Raji (cell line): ENCODE data around the gene DNAJC7.

Source experiments
- POLR2A ChIP-seq: IDR thresholded peaks from 2 replicates; pipeline ENCODE4 v1.6.1; 2011; ENCODE audit warnings: low read depth, low read length, control low read depth; ENCODE audit not compliant: insufficient read depth

Gene DNAJC7

GRCh38 chr17:41957869-41958439 is 59.3 kb downstream of the DNAJC7 start:
- no peak for TF ChIP-seq POLR2A

DNA sequence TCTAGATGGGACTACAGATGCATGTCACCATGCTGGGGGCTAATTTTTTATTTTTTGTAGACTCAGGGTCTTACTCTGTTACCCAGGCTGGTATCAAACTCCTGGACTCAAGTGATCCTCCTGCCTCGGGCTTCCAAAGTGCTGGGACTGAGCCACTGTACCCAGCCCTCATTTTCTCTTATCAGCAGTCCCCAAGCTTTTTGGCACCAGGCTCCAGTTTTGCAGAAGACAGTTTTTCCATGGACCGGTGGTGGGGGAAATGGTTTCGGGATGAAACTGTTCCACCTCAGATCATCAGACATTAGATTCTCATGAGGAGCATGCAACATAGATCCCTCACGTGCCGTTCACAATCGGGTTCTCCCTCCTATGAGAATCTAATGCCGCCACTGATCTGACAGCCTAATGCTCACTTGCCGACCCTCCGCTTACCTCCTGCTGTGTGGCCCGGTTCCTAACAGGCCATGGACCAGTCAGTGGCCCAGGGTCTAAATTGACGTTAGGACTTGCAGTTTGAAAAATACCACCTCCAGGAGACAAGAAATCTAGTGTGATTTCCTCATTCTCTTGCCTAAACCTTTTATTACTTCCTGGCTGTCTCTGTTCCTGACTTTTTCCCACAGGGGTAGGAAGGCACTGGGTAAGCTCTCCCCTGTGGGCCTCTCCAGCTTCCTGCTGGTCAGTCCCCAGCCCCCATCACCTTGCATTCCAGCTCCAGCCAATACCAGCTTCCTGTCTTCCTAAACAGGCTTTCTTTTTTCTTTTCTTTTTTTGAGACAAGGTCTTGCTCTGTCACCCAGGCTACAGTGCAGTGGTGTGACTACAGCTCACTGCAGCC is 60.0 kb downstream of the DNAJC7 start:
- TF ChIP-seq POLR2A = no peak

DNA sequence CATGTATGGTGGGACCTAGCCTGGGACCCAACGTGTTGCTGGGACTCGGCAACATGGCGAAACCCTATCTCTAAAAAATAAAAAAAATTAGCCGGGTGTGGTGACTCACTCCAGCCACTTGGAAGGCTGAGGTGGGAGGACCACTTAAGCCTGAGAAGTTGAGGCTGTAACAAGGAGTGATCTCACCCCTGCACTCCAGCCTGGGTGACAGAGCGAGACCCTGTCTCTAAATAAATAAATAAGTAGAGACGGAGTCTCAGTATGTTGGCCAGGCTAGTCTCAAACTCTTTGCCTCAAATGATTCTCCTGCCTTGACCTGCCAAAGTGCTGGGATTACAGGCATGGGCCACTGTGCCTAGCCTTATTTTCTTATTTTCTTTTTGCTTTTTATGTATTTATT is 60.7 kb downstream of the DNAJC7 start:
- TF ChIP-seq POLR2A = no peak

GRCh38 chr17:41948762-41949460 is 68.3 kb downstream of the DNAJC7 start:
- no peak for TF ChIP-seq POLR2A

DNA sequence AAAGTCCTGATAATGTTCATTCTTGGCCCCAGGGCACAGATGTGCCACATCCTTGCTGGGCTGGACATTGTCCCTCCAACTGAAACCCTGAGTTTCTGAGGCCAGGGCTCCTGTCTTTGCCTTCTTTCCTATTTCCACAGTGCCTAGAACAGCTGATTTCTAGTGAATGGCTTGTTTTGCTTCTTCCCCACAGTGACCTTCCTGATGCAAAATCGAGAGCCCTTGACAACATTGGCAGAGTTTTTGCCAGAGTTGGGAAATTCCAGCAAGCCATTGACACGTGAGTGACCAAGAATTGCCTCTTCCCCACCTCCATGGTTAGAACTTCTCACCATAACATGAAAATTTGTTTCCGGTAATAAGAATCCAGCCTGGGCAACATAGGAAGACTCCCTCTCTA is 72.3 kb downstream of the DNAJC7 start:
- TF ChIP-seq POLR2A = no peak

- no peak for TF ChIP-seq POLR2A
These were observed 73.7 kb downstream of the DNAJC7 start for GRCh38 chr17:41943492-41943891.

DNA sequence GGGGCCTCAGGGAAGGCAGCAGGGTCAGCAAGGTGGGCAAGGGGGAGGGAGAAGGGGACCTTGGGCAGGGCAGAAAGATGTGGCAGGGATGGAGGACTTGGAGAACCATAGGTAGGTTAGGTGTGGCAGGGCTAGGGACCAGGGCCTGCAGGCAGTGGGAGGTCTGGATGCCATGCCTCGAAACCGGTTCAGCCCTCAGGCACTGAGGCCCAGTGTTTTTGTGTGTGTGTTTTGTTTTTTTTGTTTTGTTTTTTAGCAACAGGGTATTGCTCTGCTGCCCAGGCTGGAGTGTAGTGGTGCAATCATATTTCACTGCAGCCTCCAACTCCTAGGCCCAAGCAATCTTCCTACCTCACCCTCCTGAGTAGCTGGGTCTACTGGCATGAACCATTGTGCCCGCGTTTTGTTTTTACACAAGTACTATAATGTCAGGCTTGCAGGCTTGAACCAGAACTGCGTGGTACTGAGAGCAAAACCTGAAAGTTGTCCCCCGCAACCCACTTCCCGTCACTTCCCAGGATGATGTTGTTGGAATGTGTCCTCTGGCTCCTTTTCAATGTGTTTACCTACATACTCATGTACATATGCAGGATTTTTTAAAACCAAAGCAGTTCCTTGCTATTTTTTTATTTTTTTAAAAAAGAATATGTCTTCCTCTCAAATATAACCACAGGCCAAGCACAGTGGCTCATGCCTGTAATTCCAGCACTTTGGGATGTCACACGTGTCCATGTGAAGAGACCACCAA is 74.4 kb downstream of the DNAJC7 start:
- TF ChIP-seq POLR2A = no peak

DNA sequence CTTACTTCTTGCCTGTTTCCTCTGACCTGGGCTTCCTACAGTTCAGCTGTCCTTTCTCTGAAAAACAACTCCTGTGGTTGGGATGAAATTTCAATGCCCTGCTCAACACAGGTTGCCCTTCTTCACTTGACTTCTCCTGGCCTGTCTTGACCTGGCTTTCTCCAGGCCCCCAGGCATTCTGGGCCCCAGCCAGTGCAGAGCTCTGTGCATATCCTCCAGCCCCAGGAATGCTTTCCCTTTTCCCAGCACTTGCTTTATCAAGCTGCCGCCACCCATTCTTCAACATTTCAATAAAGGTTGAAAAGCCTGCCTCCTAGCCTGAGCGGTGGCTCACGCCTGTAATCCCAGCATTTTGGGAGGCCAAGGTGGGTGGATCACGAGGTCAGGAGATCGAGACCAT is 76.1 kb downstream of the DNAJC7 start:
- TF ChIP-seq POLR2A = no peak

DNA sequence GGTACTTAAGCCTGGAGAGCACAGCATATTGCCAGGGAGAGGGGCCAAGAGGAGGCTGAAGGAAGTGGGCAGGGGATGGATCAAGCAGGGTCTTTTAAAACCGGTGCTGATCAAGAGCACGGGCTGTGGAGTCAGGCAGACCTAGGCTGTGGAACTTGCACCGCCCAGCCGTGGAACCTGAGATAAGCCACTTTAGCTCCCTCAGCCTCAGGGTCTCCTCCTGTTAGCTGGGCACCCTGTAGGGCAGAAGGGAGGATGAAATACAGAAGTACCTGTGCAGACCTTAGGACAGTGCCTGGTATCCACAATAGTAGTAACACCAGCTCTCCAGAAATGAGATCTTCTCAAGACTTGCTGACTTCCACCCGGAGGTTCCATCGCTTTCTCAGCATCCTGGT is 77.5 kb downstream of the DNAJC7 start:
- no peak for TF ChIP-seq POLR2A

- TF ChIP-seq POLR2A = no peak
These were observed 78.1 kb downstream of the DNAJC7 start for GRCh38 chr17:41939044-41939692.

GRCh38 chr17:41937970-41938954 is 79.0 kb downstream of the DNAJC7 start:
- no peak for TF ChIP-seq POLR2A

GRCh38 chr17:41935641-41936040 is 81.6 kb downstream of the DNAJC7 start:
- TF ChIP-seq POLR2A = no peak

DNA sequence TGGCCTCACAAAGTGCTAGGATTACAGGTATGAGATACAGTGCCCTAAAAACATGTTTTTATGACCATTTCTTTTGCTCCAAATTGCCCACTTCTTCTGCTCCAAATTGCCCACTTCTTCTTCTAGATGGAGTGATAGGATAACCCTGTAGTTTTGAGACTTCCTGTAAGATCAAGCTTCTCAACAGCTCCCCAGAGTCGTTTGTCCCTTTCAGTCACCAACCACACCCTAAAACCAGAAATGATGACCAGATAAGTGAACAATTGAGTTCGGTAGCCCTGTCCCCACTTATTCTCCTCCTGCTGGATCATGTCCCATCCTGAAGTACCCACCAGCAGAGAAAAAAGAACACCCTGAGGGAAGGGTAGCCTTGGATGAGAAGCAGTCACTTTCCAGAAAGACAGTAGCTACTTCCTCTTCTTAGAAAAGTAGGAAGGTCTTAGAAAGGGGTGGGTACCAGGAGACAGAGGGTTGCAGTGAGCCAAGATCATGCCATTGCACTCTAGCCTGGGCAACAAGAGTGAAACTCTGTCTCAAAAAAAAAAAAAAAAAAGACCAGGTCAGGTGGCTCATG is 84.3 kb downstream of the DNAJC7 start:
- no peak for TF ChIP-seq POLR2A
